Mammary epithelial cell (primary cell): ENCODE measurements around the gene NIPBL.

Experiments
- CTCF ChIP-seq, 2 donors: IDR thresholded peaks in 1 of 2; conservative IDR thresholded peaks in 1 of 2; 2 replicates each; pipeline ENCODE4 v1.5.1; 2011 to 2012; ENCODE audit warnings: inconsistent platforms in 2 of 2, low read length in 2 of 2, mild to moderate bottlenecking in 2 of 2, control low read depth in 1 of 2, low read depth in 1 of 2; ENCODE audit not compliant: insufficient read depth in 1 of 2; ENCODE audit errors: extremely low read depth in 1 of 2
- EZH2 ChIP-seq: IDR thresholded peaks from 2 replicates; pipeline ENCODE4 v1.6.1; 2012; ENCODE audit warnings: low read length, inconsistent platforms, borderline replicate concordance

- TF ChIP-seq CTCF (conservative IDR thresholded peaks at IDR 0.05 in 1 of 2, IDR thresholded peaks at IDR 0.05 in 1 of 2; ENCODE audit: extremely low read depth in 1 of 2, insufficient read depth in 1 of 2, low read depth in 1 of 2, low read length in 2 of 2): no peak
- no peak for TF ChIP-seq EZH2
These were observed 71.5 kb downstream of the NIPBL start for GRCh38 chr5:36948041-36948440.
